NCI-H1092 treated with DMSO at 0.1 percent for 48 hours (cell line): ENCODE measurements around the gene KIAA1958.

Experiments used
- DNase-seq: peaks from one replicate; lab custom pipeline; 2025; lab: John Stamatoyannopoulos, UW

The KIAA1958 gene

GRCh38 chr9:112530751-112531205, 44.2 kb downstream of the KIAA1958 start:
- no peak for DNase-seq

GRCh38 chr9:112531666-112532282, 45.1 kb downstream of the KIAA1958 start:
- no peak for DNase-seq

- DNase-seq = no peak
Observed at GRCh38 chr9:112532427-112532826, 45.8 kb downstream of the KIAA1958 start.

GRCh38 chr9:112533660-112534059, 47.0 kb downstream of the KIAA1958 start:
- DNase-seq = no peak

GRCh38 chr9:112535301-112535700, 48.7 kb downstream of the KIAA1958 start:
- DNase-seq = no peak

GRCh38 chr9:112535811-112536210, 49.2 kb downstream of the KIAA1958 start:
- DNase-seq = no peak

- DNase-seq = no peak
Observed at GRCh38 chr9:112537561-112537960, 50.9 kb downstream of the KIAA1958 start.

- DNase-seq = no peak
Observed at GRCh38 chr9:112540800-112541199, 54.2 kb downstream of the KIAA1958 start.

- DNase-seq = no peak
Observed at GRCh38 chr9:112541685-112542084, 55.1 kb downstream of the KIAA1958 start.

- DNase-seq = no peak
Observed at GRCh38 chr9:112542593-112543292, 56.1 kb downstream of the KIAA1958 start.

- no peak for DNase-seq
Observed at GRCh38 chr9:112544477-112544876, 57.9 kb downstream of the KIAA1958 start.

- no peak for DNase-seq
Observed at GRCh38 chr9:112545237-112545636, 58.6 kb downstream of the KIAA1958 start.

GRCh38 chr9:112546149-112547012, 59.8 kb downstream of the KIAA1958 start:
- no peak for DNase-seq

GRCh38 chr9:112548051-112548440, 61.4 kb downstream of the KIAA1958 start:
- no peak for DNase-seq

GRCh38 chr9:112548836-112549595, 62.4 kb downstream of the KIAA1958 start:
- no peak for DNase-seq

GRCh38 chr9:112550531-112550930, 63.9 kb downstream of the KIAA1958 start:
- DNase-seq = no peak

GRCh38 chr9:112551641-112552040, 65.0 kb downstream of the KIAA1958 start:
- DNase-seq = no peak

- DNase-seq = no peak
Observed at GRCh38 chr9:112552229-112553056, 65.8 kb downstream of the KIAA1958 start.

- DNase-seq = no peak
Observed at GRCh38 chr9:112553256-112553826, 66.7 kb downstream of the KIAA1958 start.

- DNase-seq = no peak
Observed at GRCh38 chr9:112554516-112554915, 67.9 kb downstream of the KIAA1958 start.
